Spleen (tissue), 11 donors: ENCODE data around the gene NUP214. TPM values are rescaled to one million over a fixed set of nuclear protein-coding genes. Genes with fewer than 3 reads are reported as not detected.

Experiments
- DNase-seq: peaks from one replicate; pipeline ENCODE4 v3.0.0-alpha.2; 2020
- H3K27ac ChIP-seq, 8 donors: fragments of 200-600 bp; sonication (generic) in 7 of 8; 1 replicate in 4 of 8; 2 replicates in 4 of 8; pipeline versions ENCODE4 v1.5.0 to v1.8.0; 2016 to 2021; ENCODE audit warnings: inconsistent platforms in 4 of 8, mild to moderate bottlenecking in 4 of 8, moderate library complexity in 1 of 8
- H3K27me3 ChIP-seq, 7 donors: fragments of 200-600 bp; sonication (generic) in 6 of 7; replicated peaks in 1 of 7; 1 replicate in 4 of 7; 2 replicates in 3 of 7; pipeline versions ENCODE4 v1.5.0 to v1.8.0; 2016 to 2021; ENCODE audit warnings: inconsistent platforms in 3 of 7, mild to moderate bottlenecking in 1 of 7
- H3K36me3 ChIP-seq, 6 donors: fragments of 200-600 bp; sonication (generic) in 5 of 6; 1 replicate in 4 of 6; 2 replicates in 2 of 6; pipeline versions ENCODE4 v1.5.0 to v1.8.0; 2016 to 2021; ENCODE audit warnings: inconsistent platforms in 2 of 6
- H3K4me1 ChIP-seq, 6 donors: fragments of 200-600 bp; sonication (generic) in 5 of 6; 1 replicate in 3 of 6; 2 replicates in 3 of 6; pipeline versions ENCODE4 v1.5.0 to v1.8.0; 2016 to 2021; ENCODE audit warnings: inconsistent platforms in 3 of 6
- H3K4me3 ChIP-seq, 8 donors: fragments of 200-600 bp; sonication (generic) in 7 of 8; 1 replicate in 4 of 8; 2 replicates in 4 of 8; pipeline versions ENCODE4 v1.5.0 to v1.8.0; 2016 to 2021; ENCODE audit warnings: inconsistent platforms in 4 of 8, mild to moderate bottlenecking in 4 of 8, moderate library complexity in 2 of 8
- H3K9me3 ChIP-seq, 8 donors: fragments of 200-600 bp; sonication (generic) in 7 of 8; 1 replicate in 4 of 8; 2 replicates in 4 of 8; pipeline versions ENCODE4 v1.5.0 to v1.8.0; 2016 to 2021; ENCODE audit warnings: inconsistent platforms in 4 of 8
- CTCF ChIP-seq, 11 experiments: fragments of 200-600 bp in 7 of 11; fragments of 450-650 bp in 4 of 11; sonication (generic) in 4 of 11; IDR thresholded peaks in 8 of 11; conservative IDR thresholded peaks in 3 of 11; 1 replicate in 7 of 11; 2 replicates in 4 of 11; pipeline versions ENCODE4 v1.4.0 to v1.8.0; 2016 to 2021; ENCODE audit warnings: antibody characterized with exemption in 11 of 11, inconsistent platforms in 4 of 11, mild to moderate bottlenecking in 1 of 11
- POLR2A ChIP-seq, 3 donors: fragments of 450-650 bp; IDR thresholded peaks; one replicate each; pipeline ENCODE4 v1.5.1; 2017; ENCODE audit warnings: antibody characterized with exemption in 3 of 3, mild to moderate bottlenecking in 1 of 3
- POLR2AphosphoS5 ChIP-seq, 3 donors: sonication (generic); formaldehyde crosslinking; IDR thresholded peaks; one replicate each; pipeline ENCODE4 v1.5.1; 2017; ENCODE audit warnings: antibody characterized with exemption in 3 of 3
- WGBS, 5 donors: extraction: QIAGEN DNeasy Blood & Tissue Kit in 3 of 5; methylation state at CpG; one replicate each; pipeline versions ENCODE4 v1.1.5 to v1.1.7; 2013 to 2018; 5-methylcytosine and 5-hydroxymethylcytosine counted together
- intact Hi-C: fragments of 100-400 bp; cut with DNase I; formaldehyde crosslinking; loops from one replicate; pipeline ENCODE4 v1.15.0; 2023; ENCODE audit warnings: low total_unique reads
- polyA plus RNA-seq, 3 donors: library from polyadenylated mRNA; stranded (reverse); fragments of 200-250 nt; gene quantifications; one replicate each; pipeline ENCODE4 v1.2.1, GENCODE V29; 2013
- total RNA-seq, 7 donors: library from RNA; depleted of rRNA in 3 of 7; stranded (reverse); fragments of >200 nt in 3 of 7; fragmentation: NEBNext Ultra II Directional in 4 of 7; extraction: Animal tissue kit (Norgen Biotek cat#: 25700) in 4 of 7; gene quantifications; one replicate each; pipeline versions ENCODE4 v1.1.0 to v1.2.1, GENCODE V29; 2016 to 2021
- donor health status: healthy with polysubstance abuse.
- donor health status: DM: no; HTN: no; CAD: no; lungs with moderate emphysema.
- donor health status: DM: no; HTN: no; CAD: no.
- donor health status: Bipolar disorder and iron deficiency.
- donor health status: healthy.
- donor health status: DM: no; HTN: no; CAD: no.
- donor health status: DM: yes; HTN: yes; CAD: no.

Gene NUP214
- total and polyA plus RNA-seq, 10 donors: 21.4 to 182 (median 121) TPM

- Histone ChIP-seq H3K27me3 (no peaks in the 10 kb centered on the region), H3K36me3 (peaks cover 6 to 86% (median 51%) of the 10 kb centered on the region in 6 donors), H3K4me1 (peaks cover 3 to 68% (median 30%) of the 10 kb centered on the region in 6 donors), H3K27ac (peak overlapping the region in 5 of 8 donors; percentile 60 to 90 (median 80)), H3K9me3 (no peaks in the 10 kb centered on the region), H3K4me3 (peak overlapping the region in 6 of 8 donors; percentile 9 to 65 (median 38))
- WGBS, 5 donors: 80 to 88% (median 83%) methylated on average over 8 of the region's 8 CpGs
- TF ChIP-seq POLR2AphosphoS5 (IDR thresholded peaks at IDR 0.05) (no peak), CTCF (IDR thresholded peaks at IDR 0.05 in 8 of 11, conservative IDR thresholded peaks at IDR 0.05 in 3 of 11) (no peak), POLR2A (IDR thresholded peaks at IDR 0.05) (no peak)
- no peak for DNase-seq
- intact Hi-C loops: no loop called here
These were observed 103.6 kb downstream of the NUP214 start for GRCh38 chr9:131228988-131229387.

GRCh38 chr9:131233556-131233955 is 108.2 kb downstream of the NUP214 start:
- Histone ChIP-seq H3K36me3 (peaks cover 6 to 80% (median 58%) of the 10 kb centered on the region in 6 donors), H3K9me3 (no peaks in the 10 kb centered on the region), H3K4me3 (peak overlapping the region in 1 of 8 donors; percentile 3), H3K27me3 (no peaks in the 10 kb centered on the region), H3K4me1 (peaks cover 6 to 79% (median 32%) of the 10 kb centered on the region in 6 donors), H3K27ac (peak overlapping the region in 7 of 8 donors; percentile 35 to 77 (median 60))
- 82 to 86% (median 84%) methylated on average over 11 of the region's 11 CpGs for WGBS, 5 donors
- DNase-seq: no peak
- TF ChIP-seq POLR2AphosphoS5 (IDR thresholded peaks at IDR 0.05): no peak
- TF ChIP-seq POLR2A (IDR thresholded peaks at IDR 0.05): no peak
- no peak for TF ChIP-seq CTCF (IDR thresholded peaks at IDR 0.05 in 8 of 11, conservative IDR thresholded peaks at IDR 0.05 in 3 of 11)
- intact Hi-C loops: loop anchor here (10.0 kb wide), 1 partner anchor 51 kb away; the partner anchor contains the start of gene PLPP7

GRCh38 chr9:131233995-131234394 is 108.6 kb downstream of the NUP214 start:
- peak overlapping the region in 7 of 8 donors; percentile 35 to 77 (median 60) for H3K27ac ChIP-seq
- intact Hi-C loops: loop anchor here (10.0 kb wide), 1 partner anchor 51 kb away; the partner anchor contains the start of gene PLPP7
- peak overlapping the region in 1 of 8 donors; percentile 3 for H3K4me3 ChIP-seq
- H3K36me3 ChIP-seq: peaks cover 6 to 76% (median 58%) of the 10 kb centered on the region in 6 donors
- DNase-seq: no peak
- 76 to 92% (median 89%) methylated on average over 8 to 9 of the region's 9 CpGs for WGBS, 5 donors
- no peaks in the 10 kb centered on the region for H3K9me3 ChIP-seq
- H3K27me3 ChIP-seq: no peaks in the 10 kb centered on the region
- peak in 1 of 3 donors; percentile 6 for TF ChIP-seq POLR2AphosphoS5 (IDR thresholded peaks at IDR 0.05)
- no peak for TF ChIP-seq POLR2A (IDR thresholded peaks at IDR 0.05)
- H3K4me1 ChIP-seq: peaks cover 7 to 79% (median 35%) of the 10 kb centered on the region in 6 donors

GRCh38 chr9:131234799-131235479 is 109.6 kb downstream of the NUP214 start:
- Histone ChIP-seq H3K36me3 (peaks cover 6 to 67% (median 54%) of the 10 kb centered on the region in 6 donors), H3K27me3 (no peaks in the 10 kb centered on the region)
- 88 to 94% (median 92%) methylated on average over 14 to 16 of the region's 16 CpGs for WGBS, 5 donors

More at GRCh38 chr9:131234799-131235479, 109.6 kb downstream of the NUP214 start:
- DNase-seq: no peak
- intact Hi-C loops: loop anchor here (10.0 kb wide), 1 partner anchor 50 kb away; the partner anchor contains the start of gene PLPP7
- H3K4me3 ChIP-seq: no peak overlapping the region
- peaks cover 7 to 79% (median 39%) of the 10 kb centered on the region in 6 donors for H3K4me1 ChIP-seq
- TF ChIP-seq POLR2AphosphoS5 (IDR thresholded peaks at IDR 0.05): no peak
- no peak for TF ChIP-seq CTCF (IDR thresholded peaks at IDR 0.05 in 8 of 11, conservative IDR thresholded peaks at IDR 0.05 in 3 of 11)
- TF ChIP-seq POLR2A (IDR thresholded peaks at IDR 0.05): no peak
- peak overlapping the region in 4 of 8 donors; percentile 47 to 77 (median 68) for H3K27ac ChIP-seq
- no peaks in the 10 kb centered on the region for H3K9me3 ChIP-seq
